Lung (tissue), 12 donors: ENCODE results near the gene SGSM2. TPM values are rescaled to one million over a fixed set of nuclear protein-coding genes. Genes with fewer than 3 reads are reported as not detected.

Source experiments
- ATAC-seq: fragments of 200-7000 bp; cut with Tn5 transposase; one replicate; pipeline ENCODE4 v1.9.1; 2020; ENCODE audit warnings: moderate number of reproducible peaks; ENCODE audit not compliant: insufficient read depth, low FRiP score
- DNase-seq, 3 donors: peaks; one replicate each; pipeline ENCODE4 v3.0.0-alpha.2; 2013 to 2017
- H3K27ac ChIP-seq, 2 donors: one replicate each; pipeline ENCODE4 v1.5.1; 2013; ENCODE audit warnings: mild to moderate bottlenecking in 2 of 2, moderate library complexity in 2 of 2, control low read depth in 1 of 2, inconsistent platforms in 1 of 2, low read depth in 1 of 2, low read length in 1 of 2
- H3K27me3 ChIP-seq, 3 donors: one replicate each; pipeline ENCODE4 v1.5.1; 2013; ENCODE audit warnings: low read length in 2 of 3; ENCODE audit not compliant: control insufficient read depth in 3 of 3, insufficient read depth in 3 of 3
- H3K36me3 ChIP-seq, 4 donors: one replicate each; pipeline ENCODE4 v1.5.1; 2013; ENCODE audit warnings: low read length in 4 of 4, mild to moderate bottlenecking in 1 of 4, moderate library complexity in 1 of 4; ENCODE audit not compliant: control insufficient read depth in 4 of 4, insufficient read depth in 4 of 4
- H3K4me1 ChIP-seq, 5 donors: one replicate each; pipeline ENCODE4 v1.5.1; 2013; ENCODE audit warnings: low read length in 5 of 5, mild to moderate bottlenecking in 2 of 5, moderate library complexity in 1 of 5; ENCODE audit not compliant: control insufficient read depth in 5 of 5, insufficient read depth in 5 of 5
- H3K4me3 ChIP-seq: one replicate; pipeline ENCODE4 v1.5.1; 2013; ENCODE audit warnings: mild to moderate bottlenecking, control low read depth, moderate library complexity
- H3K9ac ChIP-seq, 2 donors: one replicate each; pipeline ENCODE4 v1.5.1; 2013; ENCODE audit warnings: low read length in 2 of 2, control low read depth in 1 of 2; ENCODE audit not compliant: insufficient read depth in 1 of 2
- H3K9me3 ChIP-seq, 4 donors: one replicate each; pipeline ENCODE4 v1.5.1; 2013; ENCODE audit warnings: low read length in 3 of 4, mild to moderate bottlenecking in 1 of 4, moderate library complexity in 1 of 4; ENCODE audit not compliant: control insufficient read depth in 4 of 4, insufficient read depth in 3 of 4
- CTCF ChIP-seq: IDR thresholded peaks from 2 replicates; pipeline ENCODE4 v1.5.1; 2012; ENCODE audit warnings: mild to moderate bottlenecking; ENCODE audit errors: control extremely low read depth, extremely low read depth
- WGBS, 2 donors: extraction: QIAGEN DNeasy Blood & Tissue Kit; methylation state at CpG; one replicate each; pipeline ENCODE4 v1.1.7; 2013; 5-methylcytosine and 5-hydroxymethylcytosine counted together
- polyA plus RNA-seq, 2 donors: library from polyadenylated mRNA; stranded (reverse); fragments of 200-250 nt; gene quantifications; one replicate each; pipeline ENCODE4 v1.2.1, GENCODE V29; 2013
- total RNA-seq, 2 donors: library from RNA; depleted of rRNA in 1 of 2; stranded (reverse); fragments of >200 nt in 1 of 2; gene quantifications; one replicate each; pipeline ENCODE4 v1.2.1, GENCODE V29; 2014 to 2021
- donor health status: control.
- donor health status: control.
- donor health status: Bipolar disorder and iron deficiency.
- donor health status: healthy.
- donor health status: DM: yes; HTN: yes; CAD: no.

The SGSM2 gene
- total and polyA plus RNA-seq, 4 donors = 33.1 to 60.8 (median 52.4) TPM

- Histone ChIP-seq H3K27me3 (no peaks in the 10 kb centered on the region), H3K27ac (no peak overlapping the region), H3K4me3 (no peak overlapping the region), H3K4me1 (peaks cover 0 to 12% (median 1%) of the 10 kb centered on the region in 5 donors), H3K9me3 (no peaks in the 10 kb centered on the region), H3K9ac (no peak overlapping the region), H3K36me3 (peaks cover 0 to 53% (median 6%) of the 10 kb centered on the region in 4 donors)
- DNase-seq (no peak), ATAC-seq (no peak)
- no peak for TF ChIP-seq CTCF
- 60 to 79% methylated on average over 18 to 20 of the region's 20 CpGs for WGBS, 2 donors
Measured at GRCh38 chr17:2369551-2370210, 32.4 kb downstream of the SGSM2 start.

GRCh38 chr17:2370211-2370589 is 32.9 kb downstream of the SGSM2 start:
- peaks cover 0 to 12% (median 0%) of the 10 kb centered on the region in 5 donors for H3K4me1 ChIP-seq
- DNase-seq = no peak
- H3K9me3 ChIP-seq = no peaks in the 10 kb centered on the region
- H3K9ac ChIP-seq = no peak overlapping the region
- TF ChIP-seq CTCF = no peak
- 87 to 92% methylated on average over 11 of the region's 11 CpGs for WGBS, 2 donors
- H3K4me3 ChIP-seq = no peak overlapping the region
- H3K36me3 ChIP-seq = peaks cover 0 to 52% (median 8%) of the 10 kb centered on the region in 4 donors
- ATAC-seq = no peak
- no peak overlapping the region for H3K27ac ChIP-seq
- no peaks in the 10 kb centered on the region for H3K27me3 ChIP-seq

GRCh38 chr17:2371183-2372130 is 34.2 kb downstream of the SGSM2 start:
- peaks cover 0 to 57% (median 8%) of the 10 kb centered on the region in 4 donors for H3K36me3 ChIP-seq
- TF ChIP-seq CTCF = no peak
- no peak overlapping the region for H3K4me3 ChIP-seq
- H3K27ac ChIP-seq = no peak overlapping the region
- 95% methylated on average over 30 of the region's 30 CpGs for WGBS, 2 donors
- H3K4me1 ChIP-seq = peaks cover 0 to 12% (median 0%) of the 10 kb centered on the region in 5 donors
- no peaks in the 10 kb centered on the region for H3K27me3 ChIP-seq
- no peak overlapping the region for H3K9ac ChIP-seq
- H3K9me3 ChIP-seq = no peaks in the 10 kb centered on the region
- DNase-seq (no peak), ATAC-seq (no peak)
